Measurements from ENCODE around the gene OSBPL6. TPM values are rescaled to one million over a fixed set of nuclear protein-coding genes. Genes with fewer than 3 reads are reported as not detected.

OSBPL6 gene
- total and polyA plus RNA-seq, 2 of the 13 experiments (the other 11 are each of a cell fraction or from before 2014, with no cell fraction given) = 0.03 to 0.11 TPM

DNA sequence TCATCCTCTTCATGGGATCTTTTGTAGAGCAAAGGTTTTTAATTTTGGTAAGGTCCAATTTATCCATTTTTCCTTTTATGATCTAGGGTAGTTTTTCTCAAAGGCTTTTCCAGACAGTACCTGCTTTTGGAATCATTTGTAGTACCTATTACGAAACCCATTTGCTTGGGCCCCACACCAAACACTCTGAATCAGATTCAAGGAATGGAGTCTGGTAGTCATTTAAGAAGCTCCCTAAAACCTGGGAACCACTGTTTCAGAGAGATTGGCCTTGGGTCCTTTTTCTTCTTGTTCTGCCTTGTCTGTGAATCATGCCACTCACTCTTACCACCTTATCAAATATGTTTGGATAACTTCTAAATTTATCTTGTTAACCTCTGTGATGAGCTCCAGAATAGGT, 40.3 kb downstream of the OSBPL6 start (continued):
- TF ChIP-seq, protein P1, sequence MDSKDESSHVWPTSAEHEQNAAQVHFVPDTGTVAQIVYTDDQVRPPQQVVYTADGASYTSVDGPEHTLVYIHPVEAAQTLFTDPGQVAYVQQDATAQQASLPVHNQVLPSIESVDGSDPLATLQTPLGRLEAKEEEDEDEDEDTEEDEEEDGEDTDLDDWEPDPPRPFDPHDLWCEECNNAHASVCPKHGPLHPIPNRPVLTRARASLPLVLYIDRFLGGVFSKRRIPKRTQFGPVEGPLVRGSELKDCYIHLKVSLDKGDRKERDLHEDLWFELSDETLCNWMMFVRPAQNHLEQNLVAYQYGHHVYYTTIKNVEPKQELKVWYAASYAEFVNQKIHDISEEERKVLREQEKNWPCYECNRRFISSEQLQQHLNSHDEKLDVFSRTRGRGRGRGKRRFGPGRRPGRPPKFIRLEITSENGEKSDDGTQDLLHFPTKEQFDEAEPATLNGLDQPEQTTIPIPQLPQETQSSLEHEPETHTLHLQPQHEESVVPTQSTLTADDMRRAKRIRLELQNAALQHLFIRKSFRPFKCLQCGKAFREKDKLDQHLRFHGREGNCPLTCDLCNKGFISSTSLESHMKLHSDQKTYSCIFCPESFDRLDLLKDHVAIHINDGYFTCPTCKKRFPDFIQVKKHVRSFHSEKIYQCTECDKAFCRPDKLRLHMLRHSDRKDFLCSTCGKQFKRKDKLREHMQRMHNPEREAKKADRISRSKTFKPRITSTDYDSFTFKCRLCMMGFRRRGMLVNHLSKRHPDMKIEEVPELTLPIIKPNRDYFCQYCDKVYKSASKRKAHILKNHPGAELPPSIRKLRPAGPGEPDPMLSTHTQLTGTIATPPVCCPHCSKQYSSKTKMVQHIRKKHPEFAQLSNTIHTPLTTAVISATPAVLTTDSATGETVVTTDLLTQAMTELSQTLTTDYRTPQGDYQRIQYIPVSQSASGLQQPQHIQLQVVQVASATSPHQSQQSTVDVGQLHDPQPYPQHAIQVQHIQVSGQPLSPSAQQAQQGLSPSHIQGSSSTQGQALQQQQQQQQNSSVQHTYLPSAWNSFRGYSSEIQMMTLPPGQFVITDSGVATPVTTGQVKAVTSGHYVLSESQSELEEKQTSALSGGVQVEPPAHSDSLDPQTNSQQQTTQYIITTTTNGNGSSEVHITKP (CRISPR knock-in tag; IDR thresholded peaks at IDR 0.05; ENCODE audit: low read depth) = no peak
- TF ChIP-seq NFIB (CRISPR knock-in tag; IDR thresholded peaks at IDR 0.05; ENCODE audit: borderline replicate concordance) (no peak), ZNF446 (CRISPR knock-in tag; IDR thresholded peaks at IDR 0.05) (no peak)
- TF ChIP-seq, protein P2, sequence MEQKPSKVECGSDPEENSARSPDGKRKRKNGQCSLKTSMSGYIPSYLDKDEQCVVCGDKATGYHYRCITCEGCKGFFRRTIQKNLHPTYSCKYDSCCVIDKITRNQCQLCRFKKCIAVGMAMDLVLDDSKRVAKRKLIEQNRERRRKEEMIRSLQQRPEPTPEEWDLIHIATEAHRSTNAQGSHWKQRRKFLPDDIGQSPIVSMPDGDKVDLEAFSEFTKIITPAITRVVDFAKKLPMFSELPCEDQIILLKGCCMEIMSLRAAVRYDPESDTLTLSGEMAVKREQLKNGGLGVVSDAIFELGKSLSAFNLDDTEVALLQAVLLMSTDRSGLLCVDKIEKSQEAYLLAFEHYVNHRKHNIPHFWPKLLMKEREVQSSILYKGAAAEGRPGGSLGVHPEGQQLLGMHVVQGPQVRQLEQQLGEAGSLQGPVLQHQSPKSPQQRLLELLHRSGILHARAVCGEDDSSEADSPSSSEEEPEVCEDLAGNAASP (CRISPR knock-in tag; IDR thresholded peaks at IDR 0.05; ENCODE audit: borderline replicate concordance) = no peak

DNA sequence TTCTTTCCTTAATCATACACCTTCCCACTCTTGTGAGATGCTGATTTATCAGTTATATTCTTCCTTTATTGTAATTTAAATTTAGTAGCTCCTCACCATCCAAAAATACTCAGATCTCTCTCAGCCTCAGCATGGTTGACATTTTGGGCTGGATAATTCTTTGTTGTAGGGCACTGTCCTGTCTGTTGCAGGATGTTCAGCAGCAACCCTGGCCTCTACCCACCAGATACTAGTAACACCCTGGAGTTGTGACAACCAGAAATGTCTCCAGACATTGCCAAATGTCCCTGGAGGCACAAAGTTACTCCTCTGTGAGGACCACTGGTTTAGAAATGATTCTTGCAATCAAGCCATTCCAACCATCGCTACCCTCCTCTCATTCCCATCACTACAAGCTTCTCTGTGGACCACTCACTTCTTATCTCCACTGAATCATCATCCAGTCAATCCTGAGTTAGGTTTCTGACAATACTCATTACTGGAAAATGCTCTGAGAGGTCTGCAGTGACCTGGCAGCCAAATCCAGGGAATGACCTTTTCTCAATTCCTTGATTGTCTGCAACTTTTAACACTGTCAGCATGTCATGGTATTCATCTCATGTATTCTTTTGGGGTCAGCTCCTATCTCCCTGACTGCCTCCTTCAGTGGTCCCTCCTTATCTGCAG, 43.3 kb downstream of the OSBPL6 start:
- no peak overlapping the region for H3K4me3 ChIP-seq (replicated peaks in 1 of 3; ENCODE audit: insufficient read depth in 1 of 3, low read depth in 2 of 3, low read length in 3 of 3)
- ChIA-PET POLR2A (no interaction called here), CTCF (ENCODE audit: low intra/inter-chr PET ratio, low total read pairs) (no interaction called here)
- FAIRE-seq (no peak), DNase-seq (ENCODE audit: low spot score) (no peak), ATAC-seq (no peak)
- H3K9ac ChIP-seq (ENCODE audit: insufficient read depth, low read depth, low read length) = no peak overlapping the region
- intact Hi-C loops (cut with micrococcal nuclease; ENCODE audit: unreplicated experiment) = no loop called here
- no peaks in the 10 kb centered on the region for H3K9me3 ChIP-seq (ENCODE audit: low read length)
- no peak overlapping the region for H2AFZ ChIP-seq (ENCODE audit: low read length)
- no TSS peak for BruUV-seq (replicated peaks)
- 5% methylated on average over 1 of the region's 1 CpG for WGBS (ENCODE audit: low lambda C conversion rate)
- H3K4me2 ChIP-seq (ENCODE audit: low read depth, low read length) = no peak overlapping the region
- H3K79me2 ChIP-seq (ENCODE audit: insufficient read depth, low read length) = no peaks in the 10 kb centered on the region
- in situ Hi-C loops (cut with HindIII; ENCODE audit: extremely low pct_ligation_motif_present, low pct_unique_long_range_greater_than_20kb) = no loop called here
- no peaks in the 10 kb centered on the region for H3K36me3 ChIP-seq (replicated peaks in 1 of 2; ENCODE audit: control insufficient read depth in 1 of 2, insufficient read depth in 2 of 2, low read length in 2 of 2)
- H3K4me1 ChIP-seq (ENCODE audit: insufficient read depth, low read length) = no peaks in the 10 kb centered on the region
- no peaks in the 10 kb centered on the region for H4K20me1 ChIP-seq (ENCODE audit: insufficient read depth, low read length)
- H3K27me3 ChIP-seq (ENCODE audit: control insufficient read depth in 1 of 2, insufficient read depth in 2 of 2, low read length in 2 of 2) = no peaks in the 10 kb centered on the region
- no peak overlapping the region for H3K27ac ChIP-seq (ENCODE audit: extremely low read length, insufficient read depth, low read length)
- TF ChIP-seq ZNF335 (CRISPR knock-in tag; IDR thresholded peaks at IDR 0.05) = no peak
- TF ChIP-seq BRD4 (CRISPR knock-in tag; IDR thresholded peaks at IDR 0.05) = no peak
- TF ChIP-seq KDM6A (CRISPR knock-in tag; IDR thresholded peaks at IDR 0.05; ENCODE audit: low read depth) = no peak
- no peak for TF ChIP-seq CBX5 (CRISPR knock-in tag; IDR thresholded peaks at IDR 0.05; ENCODE audit: borderline replicate concordance)
- TF ChIP-seq SPEN (CRISPR knock-in tag; IDR thresholded peaks at IDR 0.05; ENCODE audit: low read depth) = no peak
- TF ChIP-seq, protein P3, sequence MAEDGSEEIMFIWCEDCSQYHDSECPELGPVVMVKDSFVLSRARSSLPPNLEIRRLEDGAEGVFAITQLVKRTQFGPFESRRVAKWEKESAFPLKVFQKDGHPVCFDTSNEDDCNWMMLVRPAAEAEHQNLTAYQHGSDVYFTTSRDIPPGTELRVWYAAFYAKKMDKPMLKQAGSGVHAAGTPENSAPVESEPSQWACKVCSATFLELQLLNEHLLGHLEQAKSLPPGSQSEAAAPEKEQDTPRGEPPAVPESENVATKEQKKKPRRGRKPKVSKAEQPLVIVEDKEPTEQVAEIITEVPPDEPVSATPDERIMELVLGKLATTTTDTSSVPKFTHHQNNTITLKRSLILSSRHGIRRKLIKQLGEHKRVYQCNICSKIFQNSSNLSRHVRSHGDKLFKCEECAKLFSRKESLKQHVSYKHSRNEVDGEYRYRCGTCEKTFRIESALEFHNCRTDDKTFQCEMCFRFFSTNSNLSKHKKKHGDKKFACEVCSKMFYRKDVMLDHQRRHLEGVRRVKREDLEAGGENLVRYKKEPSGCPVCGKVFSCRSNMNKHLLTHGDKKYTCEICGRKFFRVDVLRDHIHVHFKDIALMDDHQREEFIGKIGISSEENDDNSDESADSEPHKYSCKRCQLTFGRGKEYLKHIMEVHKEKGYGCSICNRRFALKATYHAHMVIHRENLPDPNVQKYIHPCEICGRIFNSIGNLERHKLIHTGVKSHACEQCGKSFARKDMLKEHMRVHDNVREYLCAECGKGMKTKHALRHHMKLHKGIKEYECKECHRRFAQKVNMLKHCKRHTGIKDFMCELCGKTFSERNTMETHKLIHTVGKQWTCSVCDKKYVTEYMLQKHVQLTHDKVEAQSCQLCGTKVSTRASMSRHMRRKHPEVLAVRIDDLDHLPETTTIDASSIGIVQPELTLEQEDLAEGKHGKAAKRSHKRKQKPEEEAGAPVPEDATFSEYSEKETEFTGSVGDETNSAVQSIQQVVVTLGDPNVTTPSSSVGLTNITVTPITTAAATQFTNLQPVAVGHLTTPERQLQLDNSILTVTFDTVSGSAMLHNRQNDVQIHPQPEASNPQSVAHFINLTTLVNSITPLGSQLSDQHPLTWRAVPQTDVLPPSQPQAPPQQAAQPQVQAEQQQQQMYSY (CRISPR knock-in tag; IDR thresholded peaks at IDR 0.05) = no peak
- no peak for TF ChIP-seq ZFP36L2 (CRISPR knock-in tag; IDR thresholded peaks at IDR 0.05)
